ENCODE data around the gene CDC42EP3.

The CDC42EP3 gene, protein sequence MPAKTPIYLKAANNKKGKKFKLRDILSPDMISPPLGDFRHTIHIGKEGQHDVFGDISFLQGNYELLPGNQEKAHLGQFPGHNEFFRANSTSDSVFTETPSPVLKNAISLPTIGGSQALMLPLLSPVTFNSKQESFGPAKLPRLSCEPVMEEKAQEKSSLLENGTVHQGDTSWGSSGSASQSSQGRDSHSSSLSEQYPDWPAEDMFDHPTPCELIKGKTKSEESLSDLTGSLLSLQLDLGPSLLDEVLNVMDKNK

DNA sequence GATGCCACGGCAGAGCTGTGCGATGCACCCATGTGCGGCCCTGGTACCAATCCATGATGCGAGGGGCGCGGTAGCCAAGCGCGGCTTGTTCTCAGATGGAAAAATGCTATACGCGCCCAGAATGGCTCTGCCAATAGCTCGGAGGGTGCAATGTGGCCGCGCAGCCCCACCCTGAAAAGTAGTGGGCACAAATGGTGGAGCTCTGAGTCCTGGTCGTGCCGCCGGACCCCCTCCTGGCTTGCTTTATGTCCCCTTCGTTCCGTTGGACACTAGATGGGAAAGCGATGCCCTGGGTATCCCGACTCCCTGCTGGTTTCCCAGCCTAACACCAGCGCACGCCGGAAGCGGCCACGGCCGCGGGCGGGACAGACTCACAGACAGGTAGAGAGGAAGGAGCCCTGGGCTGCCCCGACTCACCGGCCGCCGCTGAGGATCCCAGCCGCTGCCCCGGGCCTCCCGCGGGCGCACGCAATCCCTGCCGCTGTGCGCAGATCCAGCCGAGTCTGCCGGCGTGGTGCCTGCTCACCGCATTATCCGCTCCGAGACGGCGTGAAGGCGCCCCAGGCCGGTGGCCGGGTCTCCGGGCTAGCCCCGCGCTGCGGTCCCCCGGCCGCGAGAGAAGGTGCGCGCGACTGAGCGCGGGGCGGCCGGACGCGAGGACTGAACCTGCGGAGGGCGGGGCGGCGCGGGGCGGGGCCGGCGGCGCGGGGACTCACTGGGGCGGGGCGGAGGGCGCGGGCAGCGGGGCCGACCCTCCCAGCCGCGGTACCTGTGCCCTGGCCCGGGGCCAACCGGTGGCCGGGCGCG lies at the start of gene CDC42EP3:
Gene CDC42EP3 (minus strand): TSS at position 634 of the 807 bp plus-strand sequence. CDS start 25,055 bp downstream, outside the sequence.
- peak; percentile 39 for DNase-seq

DNA sequence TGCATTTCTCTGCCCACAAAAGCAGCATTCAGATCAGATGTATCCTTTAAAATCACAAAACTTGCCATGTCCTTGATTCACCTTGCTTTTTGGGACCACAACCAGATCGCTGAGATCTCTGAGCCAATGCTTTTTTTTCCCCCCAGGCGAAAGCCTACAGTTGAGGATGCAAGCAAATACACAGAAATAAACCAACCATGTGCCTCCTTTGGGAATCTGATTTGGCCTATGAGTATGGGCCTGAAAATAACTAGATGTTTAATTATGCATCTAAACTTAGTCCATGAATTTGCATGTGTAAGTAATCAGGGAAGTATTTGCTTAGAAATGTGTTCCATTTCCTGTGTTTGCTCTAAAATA lies 49.7 kb upstream of the CDC42EP3 start:
- no peak for DNase-seq

DNA sequence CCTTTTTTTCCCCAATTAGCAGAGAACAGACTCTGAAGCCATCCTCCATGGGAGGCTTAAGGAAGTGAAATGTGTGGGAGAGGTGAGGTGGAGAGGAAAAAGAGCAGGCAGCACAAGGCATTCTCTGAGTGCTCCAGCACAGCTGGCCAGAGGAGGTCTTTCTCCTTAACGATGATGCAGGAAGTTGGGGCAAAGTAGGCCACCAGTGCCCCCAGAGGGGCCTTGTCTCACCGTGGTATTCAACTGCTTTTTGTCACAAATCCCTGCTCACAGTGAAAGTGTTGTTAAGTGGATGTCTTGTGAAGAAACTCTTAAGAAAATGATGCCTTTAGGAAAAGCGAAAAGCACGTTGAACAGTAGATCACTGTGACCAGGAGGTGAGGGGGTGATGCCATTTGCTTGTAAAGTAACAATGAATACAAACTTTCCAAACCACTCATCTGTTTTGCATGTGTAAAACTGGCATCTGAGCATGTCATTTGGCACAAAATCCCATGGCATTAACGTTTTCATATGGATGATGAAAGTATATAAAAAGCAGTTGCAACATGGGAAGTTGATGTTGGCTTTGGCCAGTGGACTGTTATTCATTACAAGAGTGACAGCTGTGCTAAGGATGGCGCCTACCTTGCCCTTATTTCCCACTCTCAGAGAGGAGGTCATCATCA lies 49.2 kb upstream of the CDC42EP3 start:
- no peak for DNase-seq

DNA sequence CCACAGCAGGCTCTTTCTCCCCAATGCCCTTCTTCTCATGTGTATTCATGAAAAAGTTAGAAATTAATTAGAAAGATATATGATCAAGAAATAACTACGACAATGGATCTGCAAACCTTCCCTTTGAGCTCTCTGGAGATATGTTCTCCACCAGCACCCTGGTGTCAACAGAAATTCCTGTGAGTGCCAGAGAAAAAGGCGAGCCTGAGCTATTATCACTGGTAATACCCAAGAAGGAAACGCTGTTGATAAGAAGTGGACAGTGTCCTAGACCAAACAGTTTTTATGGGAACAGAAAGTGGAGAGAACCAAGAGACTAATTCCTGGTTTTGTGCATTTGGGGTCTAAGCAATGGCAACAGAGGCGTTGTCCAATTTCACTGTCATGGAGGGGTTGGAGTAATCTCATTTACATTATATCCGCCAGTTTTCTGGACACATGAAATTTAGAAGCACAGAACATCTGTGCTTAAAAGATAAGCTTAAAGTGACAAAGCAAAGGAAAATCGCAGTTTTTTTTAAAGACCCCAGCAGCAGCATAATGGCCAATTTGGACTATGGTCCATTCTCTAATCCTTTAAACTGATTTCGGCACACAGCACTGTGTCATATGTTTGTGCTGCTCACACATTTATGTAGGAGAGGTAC lies 47.2 kb upstream of the CDC42EP3 start:
- DNase-seq: no peak

DNA sequence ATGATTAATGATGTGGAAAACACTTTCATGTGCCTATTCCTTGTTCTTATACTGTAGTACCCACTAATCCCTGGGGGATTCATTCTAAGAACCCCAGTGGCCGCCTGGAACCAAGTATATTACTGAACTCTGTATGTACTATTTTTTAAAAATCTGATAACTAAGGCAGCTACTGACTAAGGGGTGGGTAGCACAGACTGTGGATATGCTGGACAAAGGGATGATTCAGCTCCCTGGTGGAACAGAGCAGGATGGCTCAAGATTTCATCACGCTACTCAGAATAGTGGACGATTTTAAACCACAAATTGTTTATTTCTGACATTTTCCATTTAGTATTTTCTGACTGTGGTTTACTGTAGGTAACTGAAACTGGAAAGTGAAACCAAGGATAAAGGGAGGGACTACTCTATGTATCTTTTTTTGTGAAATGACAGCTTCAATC lies 41.8 kb upstream of the CDC42EP3 start:
- DNase-seq: no peak

DNA sequence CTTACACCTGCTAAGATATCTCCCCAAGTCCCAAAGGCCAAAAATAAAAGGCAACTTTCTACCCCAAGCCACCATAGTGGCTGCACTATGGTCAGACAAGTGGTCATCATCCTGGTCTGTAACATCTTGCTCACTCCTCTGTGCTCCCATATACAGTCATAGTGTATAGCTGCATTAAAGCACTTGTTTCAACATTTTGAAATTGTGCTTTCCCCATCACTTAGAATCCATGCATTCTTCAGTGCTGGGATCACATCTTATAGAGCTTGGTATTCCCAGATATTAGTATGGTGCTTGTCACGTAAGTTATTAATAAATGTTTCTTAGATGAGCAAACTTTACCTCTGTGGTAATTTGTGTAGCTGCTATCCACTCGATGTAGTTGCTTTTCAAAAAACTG lies 40.4 kb upstream of the CDC42EP3 start:
- DNase-seq: no peak

DNA sequence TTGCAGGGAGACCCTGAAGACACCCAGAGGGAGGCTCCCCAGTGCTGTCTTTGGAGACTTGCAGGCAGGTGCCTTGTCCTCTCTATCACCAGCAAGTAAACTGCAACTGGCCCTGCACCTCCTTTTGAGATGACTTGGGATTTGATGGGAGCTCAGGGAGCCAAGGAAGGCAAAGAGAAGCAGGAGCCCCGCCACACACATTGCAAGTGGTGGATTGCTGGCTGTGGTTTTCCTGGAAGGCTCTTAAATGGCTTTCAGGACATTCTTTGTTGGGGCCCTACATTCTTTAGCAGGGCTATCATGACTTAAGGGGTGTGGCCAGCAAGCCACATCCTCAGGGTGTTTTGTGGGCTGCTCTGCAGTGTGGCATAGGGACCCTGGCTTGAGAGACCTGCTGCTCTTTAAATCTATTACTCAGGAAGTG lies 39.9 kb upstream of the CDC42EP3 start:
- no peak for DNase-seq

DNA sequence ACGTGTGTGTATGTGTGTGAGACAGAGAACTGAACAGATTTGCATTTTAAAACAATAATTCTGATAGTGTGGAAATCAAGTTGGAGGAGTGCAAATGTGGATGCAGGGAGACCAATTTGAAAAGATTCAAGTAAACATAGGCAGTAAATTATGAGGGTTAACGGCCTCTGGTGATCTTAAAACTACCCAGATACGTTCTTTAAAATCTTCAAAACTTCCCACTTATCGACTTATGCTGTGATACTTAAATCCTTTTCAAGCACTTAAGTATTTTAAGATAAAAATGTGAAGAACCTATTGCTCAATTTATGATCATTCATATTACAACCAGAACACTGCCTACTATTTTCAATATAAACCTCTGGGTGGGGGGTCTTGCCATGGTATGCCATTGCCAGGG lies 37.7 kb upstream of the CDC42EP3 start:
- no peak for DNase-seq

DNA sequence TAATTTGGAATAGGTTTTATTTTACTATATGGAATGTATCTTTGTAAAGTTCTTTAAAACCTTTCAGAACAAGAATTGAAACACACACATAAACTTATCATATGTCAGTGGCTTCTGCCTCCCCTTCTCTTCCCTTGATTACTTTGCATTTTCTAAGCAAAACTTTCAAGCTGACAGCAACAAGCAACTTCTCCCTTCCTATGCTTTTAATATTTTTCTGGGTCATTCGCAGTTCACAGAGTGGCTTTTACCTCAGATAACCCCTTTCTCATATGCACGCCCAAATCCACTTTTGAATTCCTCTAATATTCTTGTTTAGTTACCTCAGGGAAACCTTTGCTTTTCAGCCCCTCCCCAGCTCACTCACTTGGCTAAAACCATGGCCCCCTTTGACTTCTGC lies 36.7 kb upstream of the CDC42EP3 start:
- no peak for DNase-seq

DNA sequence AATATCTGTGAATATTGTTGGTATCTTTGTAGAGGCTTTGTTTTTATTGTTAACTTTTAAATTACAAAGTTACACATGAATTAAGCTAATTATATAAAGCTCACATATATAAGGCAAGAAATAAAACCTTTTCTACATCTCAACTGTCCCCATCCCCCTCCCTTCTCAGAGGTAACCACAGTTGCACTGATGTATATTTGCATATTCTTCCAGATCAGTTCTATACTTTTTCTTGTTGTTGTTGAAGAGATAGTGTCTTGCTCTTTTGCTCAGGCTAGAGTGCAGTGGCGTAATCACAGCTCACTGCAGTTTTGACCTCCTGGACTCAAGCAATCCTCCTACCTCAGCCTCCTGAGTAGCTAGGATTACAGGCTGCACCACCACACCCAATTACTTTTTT lies 36.0 kb upstream of the CDC42EP3 start:
- DNase-seq: no peak

DNA sequence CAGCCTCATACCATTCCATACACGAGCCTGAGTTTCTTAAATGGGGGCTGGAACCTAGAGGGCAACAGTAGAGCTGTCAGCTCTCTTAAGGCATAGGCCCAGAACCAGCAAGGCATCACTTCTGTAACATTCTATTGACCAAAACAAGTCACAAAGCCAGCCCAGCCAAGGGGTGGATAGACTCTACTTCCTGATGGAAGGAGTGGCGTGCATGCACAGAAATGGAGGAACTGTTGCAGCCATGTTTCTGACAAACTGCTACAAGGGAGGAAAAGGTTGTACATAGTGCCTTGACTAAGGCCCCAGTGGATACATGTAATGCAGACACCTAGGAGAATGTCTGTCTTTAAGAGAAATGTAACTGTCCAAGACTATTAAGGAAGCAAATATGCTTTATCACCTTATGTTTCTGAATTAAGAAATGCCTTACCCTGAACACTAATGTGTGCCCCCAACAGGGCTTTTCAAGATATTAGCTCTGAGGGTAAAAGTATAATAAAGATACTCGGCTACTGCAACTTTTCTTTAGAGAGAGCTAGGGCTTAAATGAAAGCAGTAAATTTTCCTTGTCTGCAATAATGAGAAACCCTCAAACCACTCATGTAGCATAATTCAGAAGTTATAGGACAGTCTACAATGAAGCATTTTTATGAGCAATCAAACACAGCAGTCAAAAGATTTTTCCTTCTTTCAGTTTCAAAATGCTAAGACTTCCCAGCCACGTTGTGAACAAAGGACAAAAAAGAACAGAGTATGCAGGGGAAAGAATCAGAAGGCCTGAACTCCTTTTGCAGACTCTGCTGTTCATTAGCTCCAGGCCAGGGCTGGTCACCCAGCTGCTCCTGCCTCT lies 35.1 kb upstream of the CDC42EP3 start:
- DNase-seq: no peak

DNA sequence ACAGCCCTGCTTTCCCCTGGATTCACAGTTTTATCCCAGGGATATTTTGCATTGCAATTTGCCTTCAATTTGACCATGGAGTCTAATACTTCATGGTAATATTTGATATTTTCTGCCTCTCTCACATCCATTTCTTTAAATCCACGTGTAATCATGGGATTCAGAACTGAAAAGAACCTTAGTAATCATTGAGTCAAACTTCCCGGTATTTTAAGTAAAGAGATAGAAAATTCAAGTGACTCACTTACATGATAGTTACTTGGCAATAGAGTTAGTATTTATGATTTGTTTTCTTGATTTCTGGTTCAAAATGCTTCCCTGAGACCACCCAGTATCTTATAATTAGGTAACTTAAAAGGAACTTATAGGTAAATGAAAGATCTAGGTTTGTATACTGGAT lies 33.7 kb upstream of the CDC42EP3 start:
- no peak for DNase-seq

DNA sequence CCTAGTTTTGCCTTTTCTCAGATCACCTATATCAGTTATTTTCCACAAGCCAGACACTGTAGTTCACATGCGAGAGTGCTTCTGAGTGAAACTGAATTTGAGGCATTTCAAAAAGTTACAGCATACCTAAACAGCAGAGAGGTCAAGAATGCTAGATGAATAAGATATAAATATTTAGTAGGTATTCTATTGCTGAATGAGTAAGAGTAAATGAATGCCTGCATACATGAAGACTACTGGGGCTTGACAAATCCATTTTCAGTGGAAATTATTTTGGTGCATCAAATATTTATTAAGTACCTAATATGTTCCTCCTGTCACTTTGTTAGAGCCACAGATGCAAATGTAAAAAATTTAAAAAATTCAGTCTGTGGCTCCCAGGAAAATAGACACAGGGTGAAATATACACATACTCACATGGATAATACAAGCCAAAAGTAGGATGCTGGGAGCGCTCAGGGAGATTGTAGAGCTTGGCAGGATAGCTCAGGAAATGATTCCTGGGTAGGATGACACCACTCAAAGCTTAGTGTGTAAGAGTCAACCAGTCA lies 27.6 kb upstream of the CDC42EP3 start:
- no peak for DNase-seq

DNA sequence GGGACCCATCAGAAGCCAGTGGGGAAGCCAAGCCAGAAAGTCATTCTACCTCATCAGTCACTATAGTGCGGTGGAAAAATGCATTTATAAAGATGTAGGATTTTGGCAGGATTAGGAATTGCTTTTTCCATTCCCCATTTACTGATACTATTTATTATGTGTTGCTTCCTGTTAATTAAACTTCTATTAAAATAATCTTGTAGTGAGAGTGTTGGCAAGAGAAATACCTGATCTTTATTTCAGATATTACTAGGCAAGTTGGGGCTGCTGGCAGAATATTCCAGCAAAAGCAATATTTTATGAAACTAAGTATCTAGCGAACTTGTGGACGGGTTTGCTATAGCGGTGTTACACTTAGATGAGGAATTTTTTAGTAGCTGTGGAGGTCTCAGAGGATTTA lies 23.9 kb upstream of the CDC42EP3 start:
- DNase-seq: no peak

DNA sequence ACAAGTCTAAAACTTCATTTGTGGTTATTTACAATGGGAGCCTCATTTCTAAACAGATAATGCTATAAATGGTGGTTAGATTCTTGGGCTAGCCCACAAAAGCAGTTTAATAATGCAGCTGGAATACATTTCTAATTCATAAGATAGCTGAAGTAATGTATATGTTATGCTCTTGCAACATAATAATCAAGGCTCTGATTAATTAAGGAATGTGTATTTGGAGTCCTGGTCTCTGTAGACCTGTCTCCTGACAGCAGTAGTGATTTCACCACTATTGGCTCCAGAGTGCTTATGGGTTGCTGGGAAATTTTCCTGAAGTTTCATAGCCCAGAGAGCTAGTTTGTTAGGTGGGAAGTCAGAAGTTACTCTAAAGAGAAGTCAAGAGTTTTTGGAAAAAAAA lies 21.3 kb upstream of the CDC42EP3 start:
- no peak for DNase-seq

DNA sequence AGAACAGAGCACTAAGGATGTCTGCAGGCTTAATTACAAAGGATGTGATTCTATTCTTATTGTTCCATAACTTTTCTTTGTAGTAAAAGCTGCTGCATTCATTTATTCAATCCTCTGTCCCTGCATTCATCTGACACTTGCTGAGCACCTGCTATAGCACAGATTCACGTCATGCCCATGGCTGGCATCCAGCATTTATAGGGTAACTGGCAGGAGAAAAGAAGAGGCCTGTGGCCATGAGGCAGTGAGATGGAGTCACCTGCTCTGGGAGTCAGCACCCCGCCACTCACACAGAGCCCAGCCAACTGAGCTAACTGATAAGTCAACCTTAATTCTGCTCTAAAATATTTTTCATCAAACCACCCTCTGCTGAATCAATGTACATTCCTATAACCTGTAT lies 18.3 kb upstream of the CDC42EP3 start:
- peak; percentile 59 for DNase-seq

DNA sequence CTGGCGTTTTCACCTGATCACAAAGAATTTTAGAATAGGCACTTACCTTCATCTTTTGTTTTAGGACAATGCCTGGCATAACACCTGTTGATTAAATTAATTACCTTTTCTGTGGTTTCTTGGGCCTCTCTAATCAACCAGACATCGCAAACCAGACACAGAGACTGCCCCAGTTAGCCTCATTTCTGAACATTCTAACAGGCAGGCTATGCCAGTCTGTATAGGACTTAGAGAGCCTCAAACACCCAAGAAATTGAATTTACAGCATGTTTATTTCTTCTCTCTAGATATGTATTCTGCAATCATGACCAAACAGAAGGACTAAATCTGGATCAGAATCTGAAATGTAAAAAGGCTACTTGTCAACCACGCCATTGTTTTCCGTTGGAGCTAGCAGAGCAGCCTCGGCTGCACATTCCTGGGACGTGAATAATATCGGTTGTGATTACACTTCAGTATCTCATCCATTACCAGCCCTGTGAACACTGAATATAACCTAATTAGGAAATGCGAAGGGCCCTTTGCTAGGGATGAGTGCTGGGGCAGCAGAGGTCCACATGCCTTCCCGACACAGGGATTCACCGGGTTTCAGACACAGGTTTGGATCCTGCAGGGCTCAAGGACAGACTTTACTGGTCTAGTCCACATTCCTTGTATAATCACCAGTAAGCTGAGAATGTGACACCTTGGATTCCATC lies 17.5 kb upstream of the CDC42EP3 start:
- no peak for DNase-seq

DNA sequence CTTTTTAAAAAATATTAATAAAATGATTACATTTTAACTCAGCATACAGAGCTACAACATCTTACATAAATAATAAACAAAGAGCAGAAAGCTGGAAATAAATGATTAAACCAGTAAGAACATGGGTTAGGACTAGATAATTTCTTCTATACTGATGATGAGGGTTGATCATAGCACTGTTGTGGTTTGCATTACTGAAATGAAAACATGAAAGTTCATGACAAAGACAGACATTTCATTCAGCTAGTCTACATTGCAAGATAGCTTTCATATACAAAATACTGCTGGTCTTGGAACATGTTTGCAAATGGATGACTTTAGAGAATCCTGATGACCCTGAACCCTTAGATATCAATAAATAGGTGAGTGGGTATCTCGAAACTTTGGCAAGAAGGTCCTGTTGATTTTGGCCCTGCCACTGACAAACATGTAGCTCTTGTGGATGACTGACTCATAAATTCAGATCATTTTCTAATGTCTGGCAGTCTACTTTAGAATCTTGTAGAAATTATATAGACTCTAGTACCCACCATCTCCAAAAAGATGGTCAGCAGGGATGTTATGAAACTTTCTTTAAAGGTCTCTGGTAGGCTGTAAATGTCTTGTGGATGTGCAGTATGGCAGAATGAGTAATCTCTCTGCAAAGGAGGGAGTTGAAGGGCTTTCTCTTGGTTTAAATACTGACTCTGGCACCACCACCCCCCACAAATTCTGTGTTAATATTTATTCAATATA lies 15.5 kb upstream of the CDC42EP3 start:
- no peak for DNase-seq

DNA sequence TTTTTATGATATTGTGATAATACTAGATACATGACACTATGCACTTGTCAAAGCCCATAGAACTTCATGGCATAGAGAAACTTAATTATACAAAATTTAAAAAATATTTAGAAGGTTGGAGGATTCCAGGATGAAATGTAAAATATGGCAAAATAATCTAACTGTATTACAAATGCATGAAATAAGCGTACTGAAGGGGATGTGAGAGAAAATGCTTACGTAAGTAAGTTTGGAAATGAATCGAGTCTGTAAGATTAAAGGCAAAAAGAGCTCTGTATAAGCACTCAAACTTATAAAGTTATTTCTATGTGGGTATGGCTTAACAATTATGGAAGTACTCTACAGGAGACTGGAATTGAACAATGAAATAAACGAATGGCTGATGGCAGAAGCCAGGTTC lies 13.4 kb upstream of the CDC42EP3 start:
- DNase-seq: no peak

DNA sequence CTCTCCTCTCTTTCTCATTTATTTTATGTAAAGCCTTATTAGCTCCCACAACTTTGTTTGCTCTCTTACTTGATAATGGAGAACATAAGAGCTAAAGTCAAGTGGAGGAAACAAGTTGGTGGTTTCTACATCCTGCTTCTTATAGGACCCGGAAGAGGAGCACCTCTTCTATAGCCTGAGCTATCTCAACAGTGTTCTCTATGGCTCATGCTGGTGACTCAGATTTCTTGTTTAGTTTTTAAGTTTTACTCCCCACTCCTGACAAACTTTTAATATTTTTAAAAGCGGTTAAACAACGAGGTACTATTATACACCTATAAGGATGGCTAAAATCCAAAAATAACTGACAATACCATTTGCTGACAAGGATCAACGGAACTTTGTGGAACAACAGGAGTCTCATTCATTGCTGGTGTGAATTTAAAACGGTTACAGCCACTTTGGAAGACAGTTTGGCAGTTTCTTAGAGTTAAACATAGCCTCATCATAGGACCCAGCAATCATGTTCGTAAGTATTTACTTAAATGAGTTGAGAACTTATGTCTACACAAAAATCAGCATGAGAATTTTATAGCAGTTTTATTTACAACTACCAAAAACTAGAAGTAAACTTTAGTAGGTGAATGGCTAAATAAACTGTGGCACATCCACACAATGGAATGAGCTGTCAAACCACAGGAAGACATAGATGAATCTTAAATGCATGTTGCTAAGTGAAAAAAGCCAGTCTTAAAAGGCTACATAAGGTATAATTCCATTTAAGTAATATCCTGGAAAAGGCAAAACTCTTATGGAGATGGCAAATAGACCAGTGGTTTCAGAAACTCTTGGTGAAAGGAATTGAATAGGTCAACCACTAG lies 12.7 kb upstream of the CDC42EP3 start:
- no peak for DNase-seq
